ENCODE measurements around the gene MOAP1.

DNA sequence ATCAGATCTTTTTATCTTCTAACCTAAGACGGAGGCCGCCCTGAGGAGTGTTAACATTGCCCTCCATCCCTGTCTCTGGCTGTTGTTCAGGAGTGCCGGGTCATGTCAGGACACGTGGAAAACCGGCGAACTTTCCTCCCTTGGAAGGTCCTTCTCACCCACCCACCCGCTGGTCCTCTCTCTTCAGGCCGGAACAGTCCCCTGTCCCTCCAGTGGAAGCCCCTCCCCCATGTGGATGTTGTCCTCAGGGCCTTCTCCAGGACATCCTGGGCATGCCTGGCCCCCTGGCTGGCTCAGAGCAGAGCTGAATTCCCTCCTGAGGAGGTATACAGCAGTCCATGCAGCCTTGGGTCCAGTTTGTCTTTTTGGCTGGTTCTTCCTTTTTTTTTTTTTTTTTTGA, 48.7 kb downstream of the MOAP1 start:
- TF ChIP-seq, protein P1, sequence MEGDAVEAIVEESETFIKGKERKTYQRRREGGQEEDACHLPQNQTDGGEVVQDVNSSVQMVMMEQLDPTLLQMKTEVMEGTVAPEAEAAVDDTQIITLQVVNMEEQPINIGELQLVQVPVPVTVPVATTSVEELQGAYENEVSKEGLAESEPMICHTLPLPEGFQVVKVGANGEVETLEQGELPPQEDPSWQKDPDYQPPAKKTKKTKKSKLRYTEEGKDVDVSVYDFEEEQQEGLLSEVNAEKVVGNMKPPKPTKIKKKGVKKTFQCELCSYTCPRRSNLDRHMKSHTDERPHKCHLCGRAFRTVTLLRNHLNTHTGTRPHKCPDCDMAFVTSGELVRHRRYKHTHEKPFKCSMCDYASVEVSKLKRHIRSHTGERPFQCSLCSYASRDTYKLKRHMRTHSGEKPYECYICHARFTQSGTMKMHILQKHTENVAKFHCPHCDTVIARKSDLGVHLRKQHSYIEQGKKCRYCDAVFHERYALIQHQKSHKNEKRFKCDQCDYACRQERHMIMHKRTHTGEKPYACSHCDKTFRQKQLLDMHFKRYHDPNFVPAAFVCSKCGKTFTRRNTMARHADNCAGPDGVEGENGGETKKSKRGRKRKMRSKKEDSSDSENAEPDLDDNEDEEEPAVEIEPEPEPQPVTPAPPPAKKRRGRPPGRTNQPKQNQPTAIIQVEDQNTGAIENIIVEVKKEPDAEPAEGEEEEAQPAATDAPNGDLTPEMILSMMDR (IDR thresholded peaks at IDR 0.05 in 4 of 5, conservative IDR thresholded peaks at IDR 0.05 in 1 of 5), result no peak
- no peak for TF ChIP-seq POLR2A (IDR thresholded peaks at IDR 0.05)

Data from gastrocnemius medialis (tissue), 4 donors.